SJCRH30 (cell line): Measurements from ENCODE around the gene TMTC2. TPM values are rescaled to one million over a fixed set of nuclear protein-coding genes. Genes with fewer than 3 reads are reported as not detected.
"Not testable (repeated sequence)": the region's sequence is repeated elsewhere in the genome, so short reads cannot be mapped to it uniquely, and the experiment has no call there.

Experiments used
- DNase-seq, 2 experiments: peaks; one replicate each; pipeline ENCODE4 v3.0.0-alpha.2; 2015 to 2020
- H3K27ac ChIP-seq: fragments of 250-450 bp; sonication (Bioruptor Pico); 2 replicates; pipeline ENCODE4 v1.5.1; 2020; ENCODE audit warnings: mild to moderate bottlenecking, moderate library complexity
- H3K27me3 ChIP-seq: fragments of 250-450 bp; sonication (Bioruptor Pico); 2 replicates; pipeline ENCODE4 v1.5.1; 2020; ENCODE audit warnings: mild to moderate bottlenecking, moderate library complexity
- H3K36me3 ChIP-seq: fragments of 250-450 bp; sonication (Bioruptor Pico); 2 replicates; pipeline ENCODE4 v1.5.1; 2020; ENCODE audit warnings: mild to moderate bottlenecking, moderate library complexity
- H3K4me1 ChIP-seq: fragments of 250-450 bp; sonication (Bioruptor Pico); 2 replicates; pipeline ENCODE4 v1.5.1; 2020; ENCODE audit warnings: mild to moderate bottlenecking, moderate library complexity
- H3K4me3 ChIP-seq: fragments of 250-450 bp; sonication (Bioruptor Pico); 2 replicates; pipeline ENCODE4 v1.5.1; 2020; ENCODE audit warnings: mild to moderate bottlenecking, moderate library complexity
- H3K9me3 ChIP-seq: fragments of 250-450 bp; sonication (Bioruptor Pico); replicated peaks from 2 replicates; pipeline ENCODE4 v1.5.1; 2020; ENCODE audit warnings: mild to moderate bottlenecking, moderate library complexity
- total RNA-seq: library from RNA; depleted of rRNA; stranded (reverse); fragments of >200 nt; shearing (Covaris generic); gene quantifications from 2 replicates; pipeline ENCODE4 v1.2.3, GENCODE V29; 2014

The TMTC2 gene
- total RNA-seq, 1 experiment from 2014 or later = 6.5 TPM

DNA sequence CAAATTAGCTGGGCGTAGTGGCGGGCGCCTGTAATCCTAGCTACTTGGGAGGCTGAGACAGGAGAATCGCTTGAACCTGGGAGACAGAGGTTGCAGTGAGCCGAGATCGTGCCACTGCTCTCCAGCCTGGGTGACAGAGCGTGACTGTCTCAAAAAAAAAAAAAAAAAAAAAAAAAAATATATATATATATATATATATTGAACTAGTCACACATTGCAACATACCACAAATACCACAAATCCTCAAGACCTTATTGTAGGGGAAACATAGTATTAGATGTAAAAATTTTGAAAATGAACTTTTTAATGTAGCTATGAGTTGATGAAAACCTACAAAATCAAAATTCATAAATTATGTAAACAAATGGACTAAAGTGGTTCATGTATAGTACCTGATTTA lies 158.4 kb downstream of the TMTC2 start:
- H3K27me3 ChIP-seq, H3K36me3 ChIP-seq, H3K4me3 ChIP-seq, H3K9me3 ChIP-seq, H3K27ac ChIP-seq, DNase-seq, H3K4me1 ChIP-seq: not testable (repeated sequence)

DNA sequence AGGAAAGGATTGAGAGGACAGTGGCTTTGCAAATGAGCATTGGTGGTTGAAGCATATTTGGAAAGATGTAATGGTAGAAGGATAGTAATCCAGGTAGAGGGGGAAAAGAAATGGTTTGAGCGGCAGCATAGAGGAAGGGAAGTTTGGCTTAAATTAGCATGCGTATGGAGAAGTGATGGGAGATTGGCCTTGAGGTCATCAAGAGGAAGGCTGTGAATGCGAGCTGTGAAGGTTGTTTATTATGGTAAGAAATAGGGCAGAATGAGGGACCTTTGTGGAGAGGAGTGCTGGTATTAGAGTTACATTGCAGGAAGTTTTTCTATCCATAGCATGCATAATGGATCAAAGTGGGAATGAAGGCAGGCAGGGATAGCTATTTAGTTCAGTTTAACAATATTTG lies 162.1 kb downstream of the TMTC2 start:
- no peaks in the 10 kb centered on the region for H3K9me3 ChIP-seq
- no peak overlapping the region for H3K27ac ChIP-seq
- DNase-seq = no peak
- H3K4me3 ChIP-seq = no peak overlapping the region
- H3K36me3 ChIP-seq = no peaks in the 10 kb centered on the region
- H3K4me1 ChIP-seq = no peaks in the 10 kb centered on the region
- H3K27me3 ChIP-seq = no peaks in the 10 kb centered on the region

DNA sequence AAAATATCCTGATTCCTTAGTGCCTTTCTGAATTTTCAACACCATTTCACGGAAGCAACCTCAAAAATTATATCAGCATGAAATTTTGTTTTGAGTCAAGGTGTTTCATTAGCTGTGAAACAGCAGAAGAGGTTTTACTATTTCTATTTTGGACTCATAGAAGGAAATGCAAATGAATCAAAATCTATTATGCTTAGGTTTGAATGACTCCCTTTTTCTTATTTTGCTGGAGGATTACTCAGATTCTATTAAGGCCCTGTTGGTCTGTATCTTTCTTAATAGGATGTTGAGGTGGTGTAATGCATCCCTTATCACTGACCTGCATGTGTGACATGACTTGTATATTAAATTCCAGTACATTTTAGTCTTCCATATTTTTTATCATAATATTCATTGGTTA lies 165.8 kb downstream of the TMTC2 start:
- Histone ChIP-seq H3K9me3 (no peaks in the 10 kb centered on the region), H3K27ac (no peak overlapping the region), H3K4me1 (no peaks in the 10 kb centered on the region), H3K36me3 (no peaks in the 10 kb centered on the region), H3K4me3 (no peak overlapping the region), H3K27me3 (no peaks in the 10 kb centered on the region)
- no peak for DNase-seq

DNA sequence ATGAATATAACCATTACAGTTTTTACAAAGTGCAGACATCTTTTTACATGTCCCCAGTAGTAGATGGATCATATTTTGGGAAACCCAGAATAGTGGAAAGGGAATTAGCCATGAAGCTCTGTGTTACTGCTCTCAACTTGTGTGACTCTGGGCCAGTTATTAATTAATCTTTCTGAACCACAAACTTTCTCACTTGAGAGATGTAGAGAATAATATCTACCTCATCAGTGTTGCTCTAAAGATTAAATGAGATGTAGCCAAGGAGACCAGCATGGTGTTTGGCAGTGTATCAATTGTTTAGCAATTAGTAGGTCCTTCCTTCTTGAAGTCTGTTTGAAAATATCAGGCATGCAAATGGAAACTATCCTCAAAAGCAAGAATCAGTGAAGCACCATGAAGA lies 169.2 kb downstream of the TMTC2 start:
- Histone ChIP-seq H3K27me3 (no peaks in the 10 kb centered on the region), H3K27ac (no peak overlapping the region), H3K9me3 (no peaks in the 10 kb centered on the region), H3K36me3 (no peaks in the 10 kb centered on the region), H3K4me3 (no peak overlapping the region), H3K4me1 (no peaks in the 10 kb centered on the region)
- no peak for DNase-seq

DNA sequence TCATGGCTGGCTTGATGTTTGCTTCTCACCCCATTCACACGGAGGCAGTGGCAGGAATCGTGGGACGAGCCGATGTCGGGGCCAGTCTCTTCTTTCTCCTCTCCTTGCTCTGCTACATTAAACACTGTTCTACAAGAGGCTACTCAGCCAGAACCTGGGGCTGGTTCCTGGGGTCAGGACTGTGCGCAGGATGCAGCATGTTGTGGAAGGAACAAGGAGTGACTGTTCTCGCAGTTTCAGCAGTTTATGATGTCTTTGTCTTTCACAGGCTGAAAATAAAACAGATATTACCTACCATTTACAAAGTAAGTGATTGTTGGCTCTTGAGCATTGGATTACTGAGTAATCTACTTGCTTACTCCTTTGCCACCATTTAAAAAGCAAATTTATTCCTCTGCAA lies 170.6 kb downstream of the TMTC2 start:
- no peaks in the 10 kb centered on the region for H3K9me3 ChIP-seq
- no peak overlapping the region for H3K27ac ChIP-seq
- no peaks in the 10 kb centered on the region for H3K4me1 ChIP-seq
- H3K27me3 ChIP-seq = no peaks in the 10 kb centered on the region
- H3K36me3 ChIP-seq = no peaks in the 10 kb centered on the region
- DNase-seq = no peak
- no peak overlapping the region for H3K4me3 ChIP-seq

DNA sequence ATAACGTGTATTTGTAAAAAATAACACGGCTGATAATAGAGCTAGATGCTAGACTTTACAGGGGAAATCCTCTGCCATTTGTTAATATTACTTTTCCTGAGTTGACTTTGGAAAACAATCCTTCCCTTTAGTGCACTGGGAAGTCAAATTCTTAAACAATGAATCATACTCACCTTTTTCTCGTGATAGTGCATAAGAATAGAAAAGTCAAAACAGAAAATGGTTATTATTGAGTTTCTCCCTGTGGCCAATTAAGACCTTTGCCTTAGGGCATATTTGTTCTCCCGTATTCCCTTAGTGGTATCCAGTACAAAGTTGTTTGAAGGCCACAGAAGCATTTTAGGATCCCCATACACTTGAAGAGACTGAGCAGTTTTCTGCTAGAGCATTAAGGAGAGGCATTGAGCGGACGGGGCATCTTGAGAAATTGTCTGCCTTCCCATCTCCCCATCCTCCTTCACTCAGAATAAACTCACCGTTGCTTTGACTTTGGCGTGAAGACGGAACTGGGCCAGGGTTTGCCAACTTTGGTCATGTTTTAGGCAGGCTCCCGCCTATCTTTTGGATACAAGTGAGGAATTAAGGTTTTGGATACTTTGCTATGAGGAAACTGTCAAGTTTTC lies 171.3 kb downstream of the TMTC2 start:
- DNase-seq = no peak
- Histone ChIP-seq H3K4me1 (no peaks in the 10 kb centered on the region), H3K27ac (no peak overlapping the region), H3K27me3 (no peaks in the 10 kb centered on the region), H3K36me3 (no peaks in the 10 kb centered on the region), H3K4me3 (no peak overlapping the region), H3K9me3 (no peaks in the 10 kb centered on the region)

DNA sequence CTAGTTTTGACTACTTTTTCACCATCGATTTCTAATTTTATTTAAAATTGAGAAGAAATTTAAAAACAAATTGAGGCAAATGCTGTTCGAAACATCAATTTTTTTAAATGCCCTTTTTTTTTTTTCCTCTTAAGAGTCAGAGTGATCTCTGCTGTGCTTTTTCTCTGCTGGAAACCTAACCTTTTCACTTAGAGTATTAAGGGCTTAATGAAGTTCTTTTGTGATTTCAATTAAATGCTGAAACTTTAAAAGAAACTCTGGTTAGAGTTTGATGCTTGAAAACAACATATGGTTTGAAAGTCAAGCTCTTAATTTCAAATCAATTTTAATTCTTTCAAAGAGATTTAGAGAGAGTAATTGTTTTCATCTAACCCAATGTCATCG lies 171.8 kb downstream of the TMTC2 start:
- H3K27ac ChIP-seq = no peak overlapping the region
- no peak overlapping the region for H3K4me3 ChIP-seq
- H3K9me3 ChIP-seq = no peaks in the 10 kb centered on the region
- DNase-seq = no peak
- H3K4me1 ChIP-seq = no peaks in the 10 kb centered on the region
- no peaks in the 10 kb centered on the region for H3K36me3 ChIP-seq
- no peaks in the 10 kb centered on the region for H3K27me3 ChIP-seq

DNA sequence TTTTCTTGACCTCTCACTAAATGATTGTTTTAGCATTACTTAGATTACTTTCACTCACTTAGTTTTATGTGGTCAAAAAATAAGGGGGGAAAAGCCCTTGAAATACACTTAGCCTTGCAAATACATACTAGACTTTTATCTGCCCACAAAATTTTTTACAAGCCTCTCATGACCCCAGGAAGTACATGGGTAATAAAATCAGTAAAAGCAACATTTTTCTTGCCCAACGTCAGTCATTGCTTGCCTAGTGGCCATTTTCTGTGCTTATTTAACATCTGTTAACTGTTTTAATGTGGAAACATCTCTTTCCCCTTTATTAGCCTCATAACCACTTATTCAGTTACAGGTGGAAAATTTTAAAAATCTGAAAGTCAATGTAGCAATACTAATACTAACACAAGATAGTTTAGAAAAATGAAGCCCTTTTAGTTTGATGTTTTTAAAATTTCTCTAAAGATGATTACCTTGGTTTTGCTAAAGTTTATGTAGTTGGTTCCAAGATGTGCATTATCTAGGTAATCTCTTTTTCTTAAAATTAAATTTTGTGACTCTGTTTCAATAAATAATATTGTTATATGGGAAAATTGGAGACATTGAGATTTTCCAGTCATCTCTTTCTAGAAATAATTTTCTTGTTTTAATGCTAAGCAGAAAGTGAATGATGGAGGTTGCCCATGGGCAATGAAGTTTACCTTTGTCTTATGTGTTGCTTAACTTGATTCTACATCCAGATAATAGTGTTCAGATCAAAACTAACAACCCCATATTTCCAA lies 175.5 kb downstream of the TMTC2 start:
- H3K36me3 ChIP-seq = no peaks in the 10 kb centered on the region
- no peak overlapping the region for H3K4me3 ChIP-seq
- H3K27ac ChIP-seq = no peak overlapping the region
- no peaks in the 10 kb centered on the region for H3K4me1 ChIP-seq
- no peaks in the 10 kb centered on the region for H3K27me3 ChIP-seq
- DNase-seq = no peak
- no peaks in the 10 kb centered on the region for H3K9me3 ChIP-seq

DNA sequence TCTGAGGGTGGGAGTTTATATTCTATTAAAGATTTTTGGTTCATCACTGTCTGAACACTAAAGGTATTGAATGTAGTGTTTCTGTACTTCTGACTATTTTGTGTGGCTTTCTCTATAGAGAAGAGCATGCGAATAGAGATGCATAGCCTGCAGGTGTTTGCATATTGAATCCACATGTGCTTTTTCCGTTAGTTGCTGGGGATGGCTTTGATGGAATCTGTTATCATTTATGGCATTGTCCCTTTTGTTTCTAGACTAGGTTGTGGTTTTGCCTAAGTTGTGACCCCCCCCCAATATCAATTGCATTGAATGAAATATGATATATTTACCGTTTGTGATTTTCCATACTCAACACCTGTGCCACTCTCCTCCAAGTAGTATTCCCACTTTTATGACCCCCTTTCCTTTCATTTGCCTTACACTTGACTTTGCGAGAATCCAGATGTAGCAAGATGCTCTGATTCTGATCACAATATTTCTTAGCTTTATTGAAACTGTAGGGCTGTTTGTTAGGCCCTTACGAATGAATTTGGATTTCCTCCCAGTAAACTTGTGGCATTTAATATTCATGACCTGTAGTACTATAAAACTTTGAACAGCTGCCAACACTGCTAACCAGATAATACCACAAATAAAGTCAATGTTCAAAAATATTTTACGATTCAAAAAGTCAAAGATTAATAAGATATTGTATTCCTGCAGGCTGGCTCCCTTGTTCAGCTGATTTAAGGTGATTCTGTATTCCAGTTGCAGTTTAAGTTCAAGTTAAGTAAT lies 176.4 kb downstream of the TMTC2 start:
- H3K4me1 ChIP-seq = no peaks in the 10 kb centered on the region
- H3K9me3 ChIP-seq = no peaks in the 10 kb centered on the region
- H3K27me3 ChIP-seq = no peaks in the 10 kb centered on the region
- no peak overlapping the region for H3K4me3 ChIP-seq
- no peak overlapping the region for H3K27ac ChIP-seq
- DNase-seq = no peak
- H3K36me3 ChIP-seq = no peaks in the 10 kb centered on the region

DNA sequence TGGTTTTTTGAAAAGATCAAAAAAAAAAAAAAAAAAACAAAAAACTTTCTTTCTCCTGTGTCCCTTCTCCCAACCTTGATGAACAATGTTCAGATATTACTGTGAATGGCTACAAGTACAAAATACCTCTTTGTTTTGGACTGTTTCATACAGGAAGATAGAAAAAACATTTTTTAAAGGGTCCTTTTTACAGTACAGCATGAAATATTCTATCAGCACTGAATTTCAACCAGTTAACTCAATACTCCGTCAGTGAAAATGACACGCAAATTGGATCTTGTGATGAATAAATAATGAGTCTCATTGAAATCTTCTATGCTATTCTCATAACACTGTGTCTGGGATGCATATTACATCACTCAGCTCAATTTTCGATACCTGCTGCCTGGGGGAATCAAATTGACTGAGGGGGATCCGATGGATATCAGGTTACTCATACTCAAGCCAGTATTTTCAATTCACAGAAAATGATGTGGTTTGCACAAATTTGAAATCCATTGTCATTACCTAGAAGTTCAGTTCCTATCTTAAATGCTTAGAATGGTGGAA lies 179.6 kb downstream of the TMTC2 start:
- Histone ChIP-seq H3K27me3 (no peaks in the 10 kb centered on the region), H3K4me1 (no peaks in the 10 kb centered on the region), H3K4me3 (no peak overlapping the region), H3K36me3 (no peaks in the 10 kb centered on the region), H3K9me3 (no peaks in the 10 kb centered on the region), H3K27ac (no peak overlapping the region)
- DNase-seq = no peak

DNA sequence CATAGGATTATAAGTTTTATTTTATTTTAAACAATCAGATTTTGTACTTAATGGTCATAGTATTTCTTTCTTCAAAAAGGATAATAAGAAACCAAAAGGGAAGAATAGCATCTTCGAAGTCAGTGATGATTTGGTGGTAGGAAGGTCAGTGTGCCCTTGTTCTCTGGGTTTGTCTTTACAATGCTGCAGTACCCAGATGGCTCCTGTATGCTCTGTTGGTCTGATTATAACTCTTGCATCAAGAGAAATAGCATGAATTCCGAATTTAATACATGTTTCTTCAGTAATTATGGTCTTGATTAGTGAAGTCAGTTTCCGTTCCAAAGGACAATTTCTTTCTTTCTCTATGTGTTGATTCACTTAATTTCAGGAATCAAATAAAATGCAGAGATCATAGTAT lies 180.2 kb downstream of the TMTC2 start:
- no peaks in the 10 kb centered on the region for H3K4me1 ChIP-seq
- H3K36me3 ChIP-seq = no peaks in the 10 kb centered on the region
- no peak overlapping the region for H3K4me3 ChIP-seq
- no peak overlapping the region for H3K27ac ChIP-seq
- no peaks in the 10 kb centered on the region for H3K9me3 ChIP-seq
- no peaks in the 10 kb centered on the region for H3K27me3 ChIP-seq
- DNase-seq = no peak

DNA sequence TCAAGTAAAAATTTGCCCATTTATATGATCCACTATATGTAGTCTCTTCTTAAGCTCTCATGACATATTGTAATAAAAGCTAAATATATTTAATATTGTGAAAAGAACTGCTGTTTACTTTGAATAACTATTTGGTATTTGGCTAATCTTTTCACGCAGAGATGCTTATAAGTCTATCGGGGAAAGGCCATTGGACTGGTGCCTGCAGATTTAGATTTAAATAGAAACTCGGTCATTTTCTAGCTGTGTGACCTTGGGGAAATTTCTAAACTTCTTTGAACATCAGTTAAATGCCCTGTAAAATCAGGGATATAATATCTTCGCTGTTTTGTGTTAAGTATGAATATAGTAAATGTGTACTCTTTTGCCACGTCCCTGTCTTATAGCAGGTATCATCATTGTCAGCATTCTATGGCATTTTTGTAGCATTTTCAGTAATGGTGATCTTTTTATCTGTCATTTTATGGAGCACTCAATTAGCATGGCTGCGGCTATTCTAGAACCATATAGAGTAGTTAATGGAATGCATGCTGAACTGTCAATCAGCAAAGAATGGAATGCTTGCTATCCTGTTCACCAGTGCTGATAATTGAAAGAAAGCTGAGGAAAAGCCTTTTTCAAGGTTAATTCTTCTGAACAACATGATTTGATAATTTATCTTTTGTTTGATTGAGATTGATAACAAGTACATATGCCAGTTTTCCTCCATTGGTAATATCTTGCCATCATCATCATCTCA lies 181.2 kb downstream of the TMTC2 start:
- Histone ChIP-seq H3K9me3 (no peaks in the 10 kb centered on the region), H3K27me3 (no peaks in the 10 kb centered on the region), H3K27ac (no peak overlapping the region), H3K4me3 (no peak overlapping the region), H3K36me3 (no peaks in the 10 kb centered on the region), H3K4me1 (no peaks in the 10 kb centered on the region)
- no peak for DNase-seq

DNA sequence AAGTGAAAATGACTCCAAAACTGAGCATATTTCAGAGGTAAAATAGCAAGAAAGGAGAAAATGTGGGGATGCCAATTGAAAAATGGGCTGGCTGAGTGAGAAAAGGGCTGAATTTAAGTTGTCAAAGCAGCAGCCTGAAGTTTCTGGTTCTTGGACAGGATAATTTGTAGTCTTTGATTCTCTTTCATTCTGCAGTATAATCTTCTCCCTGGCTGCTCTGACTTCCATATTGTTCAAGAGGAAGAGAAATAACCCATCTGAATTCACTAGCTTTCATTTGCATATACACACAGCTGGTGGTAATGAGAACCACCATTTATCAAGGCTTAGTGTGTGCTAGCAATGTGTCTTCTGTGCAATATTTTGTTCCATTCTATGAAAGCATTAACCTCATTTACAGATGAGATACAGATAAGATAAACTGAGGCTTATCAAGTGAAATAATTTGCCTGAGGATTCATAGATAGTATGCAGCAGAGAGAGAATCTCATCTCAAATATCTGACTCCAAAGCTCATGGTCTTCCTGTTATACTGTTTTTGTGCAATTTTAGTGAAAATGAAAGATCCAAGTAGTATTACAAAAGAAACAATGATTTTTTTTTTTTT lies 184.2 kb downstream of the TMTC2 start:
- no peaks in the 10 kb centered on the region for H3K9me3 ChIP-seq
- H3K4me1 ChIP-seq = no peaks in the 10 kb centered on the region
- H3K27me3 ChIP-seq = no peaks in the 10 kb centered on the region
- H3K4me3 ChIP-seq = no peak overlapping the region
- no peaks in the 10 kb centered on the region for H3K36me3 ChIP-seq
- no peak overlapping the region for H3K27ac ChIP-seq
- DNase-seq = no peak

DNA sequence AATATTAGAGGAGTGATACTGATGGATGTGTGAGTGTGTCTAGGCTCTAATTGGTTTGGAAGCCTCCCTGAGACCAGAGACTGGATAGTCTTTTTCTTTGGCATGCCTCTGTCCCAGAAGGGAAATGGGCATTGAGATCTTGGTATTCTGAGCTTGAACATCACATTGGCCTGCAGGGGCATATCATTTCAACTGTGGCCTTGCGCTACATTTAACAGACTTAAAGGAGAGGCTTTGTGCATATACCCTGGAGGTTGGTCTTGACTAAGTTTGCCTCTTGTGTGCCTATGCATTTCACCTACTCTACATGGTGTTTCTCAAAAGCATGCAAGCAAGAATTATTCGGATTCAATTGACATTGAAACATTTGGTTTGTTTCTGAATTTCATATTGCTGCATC lies 185.4 kb downstream of the TMTC2 start:
- Histone ChIP-seq H3K27me3 (no peaks in the 10 kb centered on the region), H3K27ac (no peak overlapping the region), H3K9me3 (no peaks in the 10 kb centered on the region), H3K4me1 (no peaks in the 10 kb centered on the region), H3K36me3 (no peaks in the 10 kb centered on the region), H3K4me3 (no peak overlapping the region)
- DNase-seq = no peak
